Neuron (in vitro differentiated cells): Measurements from ENCODE around the gene LCA5L.
"Not testable (repeated sequence)": the region's sequence is repeated elsewhere in the genome, so short reads cannot be mapped to it uniquely, and the experiment has no call there.

Experiments
- H2AFZ ChIP-seq: one replicate; pipeline ENCODE4 v1.6.1; 2013; ENCODE audit warnings: low read depth, mild to moderate bottlenecking, inconsistent platforms, low read length, moderate library complexity
- H3K27me3 ChIP-seq: one replicate; pipeline ENCODE4 v1.6.1; 2013; ENCODE audit warnings: low read length; ENCODE audit not compliant: insufficient read depth
- H3K36me3 ChIP-seq: one replicate; pipeline ENCODE4 v1.6.1; 2013; ENCODE audit warnings: low read length; ENCODE audit not compliant: insufficient read depth
- H3K4me1 ChIP-seq: one replicate; pipeline ENCODE4 v1.6.1; 2013; ENCODE audit warnings: low read length; ENCODE audit not compliant: insufficient read depth
- H3K4me3 ChIP-seq: 2 replicates; pipeline ENCODE4 v1.5.1; 2013; ENCODE audit warnings: mild to moderate bottlenecking, low read length, moderate library complexity
- H3K9me3 ChIP-seq: one replicate; pipeline ENCODE4 v1.6.1; 2013; ENCODE audit warnings: low read length

The LCA5L gene

GRCh38 chr21:39390212-39390765, 55.3 kb downstream of the LCA5L start:
- H3K4me1 ChIP-seq: peaks cover 6% of the 10 kb centered on the region
- no peak overlapping the region for H2AFZ ChIP-seq
- no peaks in the 10 kb centered on the region for H3K27me3 ChIP-seq
- H3K36me3 ChIP-seq: peaks cover 43% of the 10 kb centered on the region
- H3K9me3 ChIP-seq: no peaks in the 10 kb centered on the region
- no peak overlapping the region for H3K4me3 ChIP-seq

GRCh38 chr21:39388811-39389155, 56.8 kb downstream of the LCA5L start:
- Histone ChIP-seq H2AFZ (no peak overlapping the region), H3K9me3 (no peaks in the 10 kb centered on the region), H3K4me1 (peaks cover 6% of the 10 kb centered on the region), H3K27me3 (no peaks in the 10 kb centered on the region), H3K36me3 (peaks cover 35% of the 10 kb centered on the region), H3K4me3 (no peak overlapping the region)

DNA sequence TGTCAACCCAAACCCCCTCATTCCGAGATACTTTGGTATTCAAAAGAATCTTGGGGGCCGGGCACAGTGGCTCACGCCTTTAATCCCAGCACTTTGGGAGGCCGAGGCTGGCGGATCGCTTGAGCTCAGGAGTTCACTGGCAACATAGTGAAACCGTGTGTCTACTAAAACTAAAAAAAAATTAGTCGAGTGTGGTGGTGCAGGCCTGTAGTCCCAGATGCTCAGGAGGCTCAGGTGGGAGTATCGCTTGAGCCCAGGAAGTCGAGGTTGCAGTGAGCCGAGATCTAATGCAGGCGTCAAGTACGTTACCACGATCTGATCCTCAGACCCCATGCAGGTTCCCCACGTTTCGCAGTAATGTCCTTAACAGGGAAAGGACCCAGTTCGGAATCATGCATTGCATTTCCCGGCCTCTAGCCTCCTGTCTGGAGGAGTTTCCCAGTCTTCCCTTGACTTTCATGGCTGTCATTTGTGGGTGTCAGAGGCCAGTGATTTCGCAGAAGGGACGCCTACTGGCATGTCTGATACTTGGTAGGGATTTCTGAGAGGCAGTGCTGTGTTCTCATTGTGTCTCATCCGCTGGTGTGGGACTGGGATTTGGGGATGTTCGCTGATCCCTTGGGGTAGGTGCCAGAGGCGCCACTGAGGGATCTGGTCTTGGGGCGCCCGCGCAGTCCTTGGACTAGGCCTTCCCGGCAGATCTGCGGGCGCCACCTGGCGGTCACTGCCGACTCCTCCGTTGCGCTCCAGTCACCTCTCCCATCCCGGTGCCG, 57.4 kb downstream of the LCA5L start:
- peaks cover 6% of the 10 kb centered on the region for H3K4me1 ChIP-seq
- no peaks in the 10 kb centered on the region for H3K27me3 ChIP-seq
- peaks cover 30% of the 10 kb centered on the region for H3K36me3 ChIP-seq
- H3K9me3 ChIP-seq: no peaks in the 10 kb centered on the region
- peak overlapping the region; percentile 52 for H2AFZ ChIP-seq
- peak overlapping the region; percentile 49 for H3K4me3 ChIP-seq

- H3K36me3 ChIP-seq: peaks cover 23% of the 10 kb centered on the region
- H3K4me1 ChIP-seq: peaks cover 6% of the 10 kb centered on the region
- H3K9me3 ChIP-seq: no peaks in the 10 kb centered on the region
- no peaks in the 10 kb centered on the region for H3K27me3 ChIP-seq
- peak overlapping the region; percentile 52 for H2AFZ ChIP-seq
- H3K4me3 ChIP-seq: peak overlapping the region; percentile 49
These were observed 58.0 kb downstream of the LCA5L start for GRCh38 chr21:39387461-39388037.

GRCh38 chr21:39386899-39387298, 58.7 kb downstream of the LCA5L start:
- no peak overlapping the region for H3K4me3 ChIP-seq
- peaks cover 17% of the 10 kb centered on the region for H3K36me3 ChIP-seq
- no peaks in the 10 kb centered on the region for H3K27me3 ChIP-seq
- H3K9me3 ChIP-seq: no peaks in the 10 kb centered on the region
- H3K4me1 ChIP-seq: peaks cover 6% of the 10 kb centered on the region
- H2AFZ ChIP-seq: no peak overlapping the region

GRCh38 chr21:39386194-39386593, 59.4 kb downstream of the LCA5L start:
- no peak overlapping the region for H3K4me3 ChIP-seq

GRCh38 chr21:39385299-39386145, 60.1 kb downstream of the LCA5L start:
- no peak overlapping the region for H3K4me3 ChIP-seq

More at GRCh38 chr21:39386194-39386593, 59.4 kb downstream of the LCA5L start:
- no peaks in the 10 kb centered on the region for H3K27me3 ChIP-seq
- H3K4me1 ChIP-seq: peaks cover 10% of the 10 kb centered on the region
- H2AFZ ChIP-seq: no peak overlapping the region
- H3K36me3 ChIP-seq: peaks cover 14% of the 10 kb centered on the region
- H3K9me3 ChIP-seq: no peaks in the 10 kb centered on the region

GRCh38 chr21:39384674-39385298, 60.8 kb downstream of the LCA5L start:
- no peaks in the 10 kb centered on the region for H3K27me3 ChIP-seq
- peaks cover 8% of the 10 kb centered on the region for H3K36me3 ChIP-seq
- H3K9me3 ChIP-seq: no peaks in the 10 kb centered on the region
- no peak overlapping the region for H3K4me3 ChIP-seq
- H2AFZ ChIP-seq: no peak overlapping the region
- peaks cover 15% of the 10 kb centered on the region for H3K4me1 ChIP-seq

More at GRCh38 chr21:39385299-39386145, 60.1 kb downstream of the LCA5L start:
- Histone ChIP-seq H3K27me3 (no peaks in the 10 kb centered on the region), H3K9me3 (no peaks in the 10 kb centered on the region), H3K36me3 (peaks cover 10% of the 10 kb centered on the region), H3K4me1 (peaks cover 15% of the 10 kb centered on the region), H2AFZ (no peak overlapping the region)

- not testable (repeated sequence) for H3K9me3 ChIP-seq, H3K4me3 ChIP-seq
These were observed 63.5 kb downstream of the LCA5L start for GRCh38 chr21:39382096-39382495.

GRCh38 chr21:39381009-39381408, 64.6 kb downstream of the LCA5L start:
- Histone ChIP-seq H3K27me3 (no peaks in the 10 kb centered on the region), H3K4me1 (peaks cover 11% of the 10 kb centered on the region), H3K9me3 (no peaks in the 10 kb centered on the region), H3K4me3 (peak overlapping the region; percentile 96), H2AFZ (no peak overlapping the region), H3K36me3 (peaks cover 8% of the 10 kb centered on the region)

More at GRCh38 chr21:39382096-39382495, 63.5 kb downstream of the LCA5L start:
- H2AFZ ChIP-seq, H3K27me3 ChIP-seq, H3K36me3 ChIP-seq: not testable (repeated sequence)
- H3K4me1 ChIP-seq: peaks cover 11% of the 10 kb centered on the region

GRCh38 chr21:39379986-39380891, 65.3 kb downstream of the LCA5L start:
- peak overlapping the region; percentile 96 for H3K4me3 ChIP-seq
- H3K4me1 ChIP-seq: peaks cover 11% of the 10 kb centered on the region
- no peaks in the 10 kb centered on the region for H3K27me3 ChIP-seq
- H3K9me3 ChIP-seq: no peaks in the 10 kb centered on the region
- H2AFZ ChIP-seq: peak overlapping the region; percentile 78
- peaks cover 4% of the 10 kb centered on the region for H3K36me3 ChIP-seq
